A375 (cell line): ENCODE measurements around the gene SPEF1. TPM values are rescaled to one million over a fixed set of nuclear protein-coding genes. Genes with fewer than 3 reads are reported as not detected.

Experiments used
- total RNA-seq: library from RNA; depleted of rRNA; stranded (reverse); fragments of >200 nt; shearing (Covaris generic); gene quantifications from 2 replicates; pipeline ENCODE4 v1.2.3, GENCODE V29; 2014; rRNA removed

SPEF1 gene
- total RNA-seq: 1.0 and 1.2 TPM in 2 replicates

GRCh38 chr20:3781153-3781910 lies at the start of gene SPEF1:
Gene SPEF1 (minus strand): TSS chr20:3781448. CDS start chr20:3781287, 161 bp downstream.

GRCh38 chr20:3820048-3820900 lies 39.0 kb upstream of the SPEF1 start, which contains the start of gene AP5S1:
Gene AP5S1 (plus strand): TSS chr20:3820547. CDS start chr20:3822118, 1,571 bp downstream.

GRCh38 chr20:3795511-3796468 lies 14.5 kb upstream of the SPEF1 start, which contains the start of gene CDC25B:
Gene CDC25B (plus strand): TSS chr20:3796310. CDS start chr20:3796532, 222 bp downstream.

GRCh38 chr20:3786665-3787323 lies 5.5 kb upstream of the SPEF1 start, which contains the start of gene CENPB:
Gene CENPB (minus strand): TSS chr20:3786740. CDS start chr20:3786483, 257 bp downstream.

GRCh38 chr20:3767427-3768341 lies 13.6 kb downstream of the SPEF1 start, which contains the start of gene ADISSP:
Gene ADISSP (minus strand): TSS chr20:3767753. CDS start chr20:3760100, 7,653 bp downstream.

GRCh38 chr20:3732327-3733118 lies 48.7 kb downstream of the SPEF1 start, which contains the start of gene HSPA12B:
Gene HSPA12B (plus strand): TSS chr20:3732685. CDS start chr20:3738675, 5,990 bp downstream.

Other genes starting within 250 kb of the SPEF1 start
- gene GFRA4, start 118.0 kb downstream of the SPEF1 start, total RNA-seq: not detected in 2 replicates
- gene ADAM33, start 99.4 kb downstream of the SPEF1 start, total RNA-seq: not detected in 2 replicates
- gene SIGLEC1, start 68.8 kb downstream of the SPEF1 start, total RNA-seq: not detected in 2 replicates
- gene HSPA12B, start 48.8 kb downstream of the SPEF1 start, total RNA-seq: not detected in 2 replicates
- 50.1 and 55.5 TPM in 2 replicates for gene ADISSP, start 13.7 kb downstream of the SPEF1 start, total RNA-seq
- 115 and 125 TPM in 2 replicates for gene CENPB, start 5.3 kb upstream of the SPEF1 start, total RNA-seq
- 94.8 and 107 TPM in 2 replicates for gene CDC25B, start 14.9 kb upstream of the SPEF1 start, total RNA-seq
- gene AP5S1, start 39.1 kb upstream of the SPEF1 start, total RNA-seq: 19.5 and 26.4 TPM in 2 replicates
- 21.0 and 21.7 TPM in 2 replicates for gene MAVS, start 65.4 kb upstream of the SPEF1 start, total RNA-seq
- gene PANK2, start 107.9 kb upstream of the SPEF1 start, total RNA-seq: 55.6 and 61.8 TPM in 2 replicates
- gene RNF24, start 234.1 kb upstream of the SPEF1 start, total RNA-seq: 5.1 and 5.4 TPM in 2 replicates